ENCODE results near the gene EEF2KMT.

- TF ChIP-seq CTCF (IDR thresholded peaks at IDR 0.05; ENCODE audit: low read length) (no peak), EZH2 (IDR thresholded peaks at IDR 0.05; ENCODE audit: borderline replicate concordance, low read length) (no peak)
These were observed 35.5 kb downstream of the EEF2KMT start for GRCh38 chr16:5062051-5062450.

All from OCI-LY1 (cell line).